ENCODE data around the gene PLA2G4D. TPM values are rescaled to one million over a fixed set of nuclear protein-coding genes. Genes with fewer than 3 reads are reported as not detected.

Gene PLA2G4D
- total RNA-seq, 1 experiment from 2014 or later = not detected

GRCh38 chr15:42111924-42112323, 17.6 kb upstream of the PLA2G4D start:
- ChIA-PET CTCF (interaction anchor here (0.7 kb wide), 1 partner anchor 102 kb away, joined by 4 read pairs; no protein-coding TSS in a partner anchor), POLR2A (no interaction called here)
- Histone ChIP-seq H3K4me3 (ENCODE audit: low read depth in 2 of 2, low read length in 2 of 2) (no peak overlapping the region), H3K27ac (ENCODE audit: low read length) (no peak overlapping the region), H3K36me3 (ENCODE audit: control insufficient read depth, insufficient read depth, low read length) (no peaks in the 10 kb centered on the region), H3K27me3 (ENCODE audit: control insufficient read depth, insufficient read depth, low read length) (peaks cover 9% of the 10 kb centered on the region; the same call in 1 of the 2 replicates), H3K9me3 (ENCODE audit: control insufficient read depth, insufficient read depth, low read depth, low read length) (no peaks in the 10 kb centered on the region), H3K4me1 (ENCODE audit: control insufficient read depth, insufficient read depth, low read length) (no peaks in the 10 kb centered on the region)
- TF ChIP-seq SIN3A (IDR thresholded peaks at IDR 0.05; ENCODE audit: borderline replicate concordance, insufficient read depth, low read depth, low read length) = no peak
- no peak for TF ChIP-seq REST (IDR thresholded peaks at IDR 0.05; ENCODE audit: insufficient read depth in 1 of 2, low read depth in 2 of 2, low read length in 1 of 2)
- TF ChIP-seq POLR2AphosphoS5 (IDR thresholded peaks at IDR 0.05; ENCODE audit: low read depth, low read length) = no peak
- no peak for TF ChIP-seq TCF7L2 (IDR thresholded peaks at IDR 0.05; ENCODE audit: low read depth, low read length)
- in situ Hi-C loops (cut with HindIII; ENCODE audit: low pct_unique_long_range_greater_than_20kb, low sequenced_read_pairs) = no loop called here
- no TSS peak for BruUV-seq (replicated peaks)
- intact Hi-C loops (cut with micrococcal nuclease; ENCODE audit: unreplicated experiment) = no loop called here
- DNase-seq (ENCODE audit: low read depth, low spot score) (no peak), ATAC-seq (no peak)

GRCh38 chr15:42110367-42110766, 16.0 kb upstream of the PLA2G4D start:
- Histone ChIP-seq H3K36me3 (ENCODE audit: control insufficient read depth, insufficient read depth, low read length) (no peaks in the 10 kb centered on the region), H3K4me1 (ENCODE audit: control insufficient read depth, insufficient read depth, low read length) (no peaks in the 10 kb centered on the region), H3K27ac (ENCODE audit: low read length) (no peak overlapping the region), H3K9me3 (ENCODE audit: control insufficient read depth, insufficient read depth, low read depth, low read length) (no peaks in the 10 kb centered on the region), H3K27me3 (ENCODE audit: control insufficient read depth, insufficient read depth, low read length) (peaks cover 9% of the 10 kb centered on the region; the same call in 1 of the 2 replicates), H3K4me3 (ENCODE audit: low read depth in 2 of 2, low read length in 2 of 2) (no peak overlapping the region)
- BruUV-seq (replicated peaks) = no TSS peak
- POLR2A ChIA-PET = interaction anchor here (0.5 kb wide), 1 partner anchor 1039 kb away, joined by 6 read pairs; no protein-coding TSS in a partner anchor
- intact Hi-C loops (cut with micrococcal nuclease; ENCODE audit: unreplicated experiment) = no loop called here
- ATAC-seq = no peak
- DNase-seq (ENCODE audit: low read depth, low spot score) = no peak
- no peak for TF ChIP-seq TCF7L2 (IDR thresholded peaks at IDR 0.05; ENCODE audit: low read depth, low read length)
- no peak for TF ChIP-seq REST (IDR thresholded peaks at IDR 0.05; ENCODE audit: insufficient read depth in 1 of 2, low read depth in 2 of 2, low read length in 1 of 2)
- no peak for TF ChIP-seq SIN3A (IDR thresholded peaks at IDR 0.05; ENCODE audit: borderline replicate concordance, insufficient read depth, low read depth, low read length)
- no peak for TF ChIP-seq POLR2AphosphoS5 (IDR thresholded peaks at IDR 0.05; ENCODE audit: low read depth, low read length)
- no peak for TF ChIP-seq CTCF (IDR thresholded peaks at IDR 0.05)
- CTCF ChIA-PET = interaction anchor here (0.7 kb wide), 1 partner anchor 29 kb away, joined by 6 read pairs; no protein-coding TSS in a partner anchor
- in situ Hi-C loops (cut with HindIII; ENCODE audit: low pct_unique_long_range_greater_than_20kb, low sequenced_read_pairs) = no loop called here
